AG09319 (cell line): Measurements from ENCODE around the gene MAST2.
"Not testable (repeated sequence)": the region's sequence is repeated elsewhere in the genome, so short reads cannot be mapped to it uniquely, and the experiment has no call there.

Experiments
- DNase-seq: peaks from one replicate; pipeline ENCODE4 v3.0.0-alpha.2; 2010; ENCODE audit warnings: low read depth; ENCODE audit errors: extremely low read depth
- TF ChIP-seq, protein P1 (sequence below): IDR thresholded peaks from 2 replicates; pipeline ENCODE4 v1.5.1; 2011; ENCODE audit warnings: low read depth, mild to moderate bottlenecking, inconsistent platforms, low read length, moderate library complexity

The MAST2 gene

DNA sequence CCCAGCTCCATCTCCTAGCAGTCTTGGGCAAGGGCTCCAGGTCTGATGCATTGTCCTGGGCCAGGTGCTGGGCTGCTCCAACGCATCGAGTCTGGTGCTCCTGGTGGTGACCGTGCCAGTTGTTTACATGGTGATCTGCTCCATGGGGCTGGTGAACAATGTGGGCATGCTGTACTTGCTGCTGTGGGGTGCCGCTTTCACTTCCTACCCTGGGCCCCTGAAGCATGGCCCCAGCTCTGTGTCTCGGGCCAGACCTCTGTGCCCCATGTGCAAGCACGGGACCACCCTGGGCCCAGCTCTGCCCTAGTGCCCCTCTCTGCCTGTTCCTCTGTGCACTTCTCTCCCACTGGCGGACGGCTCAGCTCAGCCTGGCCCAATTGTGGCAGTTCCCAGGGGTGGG lies 119.4 kb downstream of the MAST2 start:
- no peak for DNase-seq
- TF ChIP-seq, protein P1, sequence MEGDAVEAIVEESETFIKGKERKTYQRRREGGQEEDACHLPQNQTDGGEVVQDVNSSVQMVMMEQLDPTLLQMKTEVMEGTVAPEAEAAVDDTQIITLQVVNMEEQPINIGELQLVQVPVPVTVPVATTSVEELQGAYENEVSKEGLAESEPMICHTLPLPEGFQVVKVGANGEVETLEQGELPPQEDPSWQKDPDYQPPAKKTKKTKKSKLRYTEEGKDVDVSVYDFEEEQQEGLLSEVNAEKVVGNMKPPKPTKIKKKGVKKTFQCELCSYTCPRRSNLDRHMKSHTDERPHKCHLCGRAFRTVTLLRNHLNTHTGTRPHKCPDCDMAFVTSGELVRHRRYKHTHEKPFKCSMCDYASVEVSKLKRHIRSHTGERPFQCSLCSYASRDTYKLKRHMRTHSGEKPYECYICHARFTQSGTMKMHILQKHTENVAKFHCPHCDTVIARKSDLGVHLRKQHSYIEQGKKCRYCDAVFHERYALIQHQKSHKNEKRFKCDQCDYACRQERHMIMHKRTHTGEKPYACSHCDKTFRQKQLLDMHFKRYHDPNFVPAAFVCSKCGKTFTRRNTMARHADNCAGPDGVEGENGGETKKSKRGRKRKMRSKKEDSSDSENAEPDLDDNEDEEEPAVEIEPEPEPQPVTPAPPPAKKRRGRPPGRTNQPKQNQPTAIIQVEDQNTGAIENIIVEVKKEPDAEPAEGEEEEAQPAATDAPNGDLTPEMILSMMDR = no peak

DNA sequence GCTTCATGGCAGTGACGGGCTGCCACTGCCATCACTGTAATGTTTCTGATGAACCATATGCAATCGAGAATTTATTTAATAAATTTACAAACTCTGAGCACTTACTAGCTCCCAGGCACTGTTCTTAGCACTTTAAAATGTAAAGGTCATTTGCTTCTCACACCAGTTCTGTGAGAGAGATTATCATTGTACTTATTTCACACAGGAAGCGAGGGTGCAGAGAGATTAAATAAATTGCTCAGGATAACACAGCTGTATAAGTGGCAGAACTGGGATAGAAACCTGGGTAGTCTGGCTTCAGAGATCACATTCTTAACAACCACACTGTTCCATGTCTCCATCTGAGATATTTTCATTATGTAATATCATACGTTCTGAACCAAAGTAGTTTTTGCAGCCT lies 119.9 kb downstream of the MAST2 start:
- TF ChIP-seq, protein P1 = no peak

DNA sequence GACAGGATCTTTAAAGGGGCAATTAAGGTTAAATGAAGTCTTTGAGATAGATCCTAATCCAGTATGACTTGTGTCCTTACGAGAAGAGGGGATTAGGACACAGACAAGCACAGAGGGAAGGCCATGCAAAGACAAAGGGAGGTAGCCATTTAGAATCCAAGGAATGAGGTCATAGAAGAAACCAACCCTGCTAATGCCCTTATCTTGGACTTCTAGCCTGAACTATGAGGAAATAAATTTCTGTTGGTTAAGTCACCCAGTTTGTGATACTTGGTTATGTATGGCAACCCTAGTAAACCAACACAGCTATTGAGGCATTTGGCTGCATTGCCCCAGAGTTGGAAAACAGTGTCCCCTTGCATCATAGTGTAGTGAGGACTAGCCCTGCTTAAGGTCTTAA lies 121.3 kb downstream of the MAST2 start:
- DNase-seq = no peak
- TF ChIP-seq, protein P1 = no peak

More for the DNA sequence above, 119.9 kb downstream of the MAST2 start:
- no peak for DNase-seq

DNA sequence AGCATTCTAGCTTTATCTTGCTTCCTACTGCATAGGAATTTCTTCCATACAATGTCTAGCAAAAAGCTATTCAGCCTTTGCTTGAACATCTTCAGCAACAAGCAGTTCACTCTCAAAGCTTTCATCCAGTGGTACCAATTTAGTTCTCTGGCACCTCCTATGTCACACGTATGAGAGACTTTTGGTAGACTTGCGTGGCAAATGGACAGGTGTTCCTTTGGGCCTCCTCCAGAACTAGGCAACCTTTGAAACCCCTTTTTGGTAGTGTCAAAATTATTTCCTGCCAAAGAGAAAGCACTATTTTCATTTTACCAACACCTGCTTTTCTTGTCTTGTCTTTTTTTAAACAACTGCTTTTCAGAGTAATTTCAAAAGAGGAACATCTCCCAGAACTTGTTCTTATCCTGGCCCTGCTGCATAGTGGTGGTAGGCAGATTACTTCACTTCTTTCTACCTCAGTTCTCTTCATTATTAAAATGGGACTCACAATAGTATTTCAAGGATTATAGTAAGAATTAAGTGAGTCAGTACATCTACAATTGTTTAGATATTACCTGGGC lies 122.4 kb downstream of the MAST2 start:
- DNase-seq = no peak
- TF ChIP-seq, protein P1 = no peak

DNA sequence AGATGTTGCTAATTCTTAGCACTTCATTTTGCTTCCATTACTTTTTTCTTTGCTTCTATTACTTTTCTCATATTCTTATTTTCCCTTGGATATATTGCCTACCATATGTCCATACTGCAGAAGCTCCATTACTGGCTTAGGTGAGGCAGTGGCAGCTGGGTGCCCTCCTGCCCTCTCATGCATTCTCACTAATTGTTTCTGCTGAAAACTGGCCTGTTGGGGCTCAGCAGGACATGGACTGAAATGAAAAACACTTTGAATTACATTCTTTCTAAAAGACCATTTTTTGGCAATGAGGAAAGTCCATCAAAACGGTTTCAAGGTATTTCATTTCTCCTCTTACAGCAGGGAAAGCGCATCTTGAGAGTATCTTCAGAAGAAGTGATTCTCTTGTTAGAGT lies 122.9 kb downstream of the MAST2 start:
- DNase-seq = no peak
- TF ChIP-seq, protein P1 = no peak

DNA sequence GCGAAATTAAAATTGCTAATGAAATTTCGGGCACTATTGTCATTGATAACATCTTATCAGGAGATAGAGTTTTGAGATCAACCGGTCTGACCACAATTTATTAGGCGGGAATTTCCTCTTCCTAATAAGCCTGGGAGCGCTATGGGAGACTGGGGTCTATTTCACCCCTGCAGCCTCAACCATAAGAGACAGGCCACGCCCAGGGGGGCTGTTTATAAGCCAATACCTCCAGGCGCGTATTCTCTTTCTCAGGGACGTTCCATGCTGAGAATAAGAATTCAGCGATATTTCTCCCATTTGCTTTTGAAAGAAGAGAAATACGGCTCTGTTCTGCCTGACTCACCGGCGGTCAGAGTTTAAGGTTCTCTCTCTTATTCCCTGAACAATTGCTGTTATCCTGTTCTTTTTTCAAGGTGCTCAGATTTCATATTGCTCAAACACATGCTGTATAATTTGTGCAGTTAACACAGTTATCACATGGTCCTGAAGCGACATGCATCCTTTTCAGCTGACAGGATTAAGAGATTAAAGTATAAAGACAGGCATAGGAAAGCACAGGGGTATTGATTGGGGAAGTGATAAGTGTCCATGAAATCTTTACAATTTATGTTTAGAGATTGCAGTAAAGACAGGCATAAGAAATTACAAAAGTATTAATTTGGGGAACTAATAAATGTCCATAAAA lies 124.0 kb downstream of the MAST2 start:
- not testable (repeated sequence) for DNase-seq

DNA sequence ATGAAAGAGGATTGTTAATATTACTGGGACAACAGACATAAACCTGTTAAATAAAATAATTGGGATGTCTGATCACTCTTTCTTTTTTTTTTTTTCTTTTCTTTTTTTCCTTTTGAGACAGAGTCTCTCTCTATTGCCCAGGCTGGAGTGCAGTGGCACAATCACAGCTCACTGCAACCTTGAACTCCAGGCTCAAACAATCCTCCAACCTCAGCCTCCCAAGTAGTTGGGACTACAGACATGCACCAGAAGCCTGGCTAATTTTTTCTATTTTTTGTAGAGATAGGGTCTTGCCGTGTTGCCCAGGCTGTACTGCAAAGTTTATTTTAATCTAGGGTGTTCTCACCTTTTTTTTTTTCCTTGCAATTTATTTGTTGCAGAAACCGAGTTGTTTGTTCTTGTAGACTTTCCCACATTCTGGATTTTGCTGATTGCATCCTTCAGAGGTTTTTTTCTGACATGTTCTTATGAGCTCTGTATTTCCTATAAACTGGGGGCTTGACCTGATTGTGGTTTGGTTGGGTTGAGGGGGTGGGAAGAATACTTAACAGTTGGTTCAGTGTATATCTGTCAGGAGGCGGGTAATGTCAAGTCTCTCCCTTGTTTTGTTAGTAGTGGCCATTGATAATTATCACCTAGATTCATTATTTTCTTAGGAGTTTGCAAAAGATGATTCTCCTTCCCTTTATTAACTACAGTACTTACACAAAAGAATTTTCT lies 125.2 kb downstream of the MAST2 start:
- no peak for DNase-seq
- TF ChIP-seq, protein P1 = no peak
